ENCODE measurements around the gene JADE1. TPM values are rescaled to one million over a fixed set of nuclear protein-coding genes. Genes with fewer than 3 reads are reported as not detected.

Gene JADE1
- total RNA-seq, 1 experiment from 2014 or later: 192 TPM

GRCh38 chr4:128854433-128854832, 44.9 kb downstream of the JADE1 start:
- no peak for DNase-seq
- Histone ChIP-seq H3K14ac (ENCODE audit: insufficient read depth, low read length) (no peak overlapping the region), H2BK12ac (ENCODE audit: insufficient read length, low read depth, low read length) (no peak overlapping the region), H2BK15ac (ENCODE audit: low read depth, low read length) (no peak overlapping the region), H3K56ac (ENCODE audit: insufficient read length, low read depth, low read length) (no peak overlapping the region), H3K79me2 (ENCODE audit: insufficient read depth, low read length) (peaks cover 12% of the 10 kb centered on the region; the same call in 1 of the 2 replicates), H3K27me3 (ENCODE audit: insufficient read depth, low read length) (no peaks in the 10 kb centered on the region), H2AFZ (ENCODE audit: low read length) (no peak overlapping the region), H3K23ac (ENCODE audit: insufficient read length, low read depth, low read length) (no peak overlapping the region), H3K4me1 (ENCODE audit: insufficient read depth, low read length) (no peaks in the 10 kb centered on the region; the same call in 1 of the 2 replicates), H3K79me1 (ENCODE audit: insufficient read depth, low read depth, low read length, poor library complexity, severe bottlenecking) (peaks cover 2% of the 10 kb centered on the region), H3K23me2 (ENCODE audit: insufficient read length, low read depth, low read length, poor library complexity, severe bottlenecking) (no peaks in the 10 kb centered on the region), H4K20me1 (ENCODE audit: control insufficient read depth, insufficient read depth, insufficient read length) (peaks cover 2% of the 10 kb centered on the region), H2BK120ac (ENCODE audit: low read depth, low read length, poor library complexity, severe bottlenecking) (no peak overlapping the region), H4K5ac (ENCODE audit: insufficient read length, low read depth, low read length) (no peak overlapping the region), H4K91ac (ENCODE audit: insufficient read length, low read depth, low read length) (no peak overlapping the region), H3K4ac (ENCODE audit: low read depth, low read length) (no peak overlapping the region), H2AK5ac (ENCODE audit: insufficient read length, low read length) (no peak overlapping the region), H3K9me3 (ENCODE audit: control insufficient read depth, low read depth, low read length) (no peaks in the 10 kb centered on the region), H3T11ph (ENCODE audit: low read length) (no peak overlapping the region), H2BK5ac (ENCODE audit: insufficient read length, low read length) (no peak overlapping the region), H4K8ac (replicated peaks; ENCODE audit: insufficient read length, low read depth, low read length) (no peak overlapping the region), H3K27ac (ENCODE audit: insufficient read length, low read depth, low read length) (no peak overlapping the region), H3K4me2 (ENCODE audit: insufficient read depth, insufficient read length, low read length) (no peak overlapping the region), H3K18ac (ENCODE audit: insufficient read length, low read depth, low read length) (no peak overlapping the region), H2BK20ac (ENCODE audit: low read depth, low read length, poor library complexity, severe bottlenecking) (no peak overlapping the region), H3K9ac (ENCODE audit: extremely low read depth, insufficient read length, low read length) (no peak overlapping the region)
- peaks cover 3% of the 10 kb centered on the region; the same call in 1 of the 2 replicates for H3K27me3 Mint-ChIP-seq (ENCODE audit: low read depth)
- no peak overlapping the region for H3K4me3 Mint-ChIP-seq
- peaks cover 4% of the 10 kb centered on the region in 2 experiments for H3K4me1 Mint-ChIP-seq
- H3K9me3 Mint-ChIP-seq: no peaks in the 10 kb centered on the region; a peak in 1 of 5 replicates
- WGBS (ENCODE audit: extremely low coverage, insufficient read length, low lambda C conversion rate): no CpG with 5 or more reads among the region's 6 CpGs
- peak overlapping the region in 2 of 3 experiments; percentile 73 to 93; a peak in 2 of 7 replicates for H3K27ac Mint-ChIP-seq
- peaks cover 84 to 97% (median 96%) of the 10 kb centered on the region in 3 experiments for H3K36me3 Mint-ChIP-seq (ENCODE audit: insufficient read depth in 1 of 3, low read depth in 3 of 3)
- TF ChIP-seq CTCF (conservative IDR thresholded peaks at IDR 0.05): no peak

Data from H9 (cell line).